Measurements from ENCODE around the gene PCDHGA8. TPM values are rescaled to one million over a fixed set of nuclear protein-coding genes. Genes with fewer than 3 reads are reported as not detected.
"Not testable (repeated sequence)": the region's sequence is repeated elsewhere in the genome, so short reads cannot be mapped to it uniquely, and the experiment has no call there.

The PCDHGA8 gene
- total RNA-seq, 2 experiments from 2014 or later = not detected

DNA sequence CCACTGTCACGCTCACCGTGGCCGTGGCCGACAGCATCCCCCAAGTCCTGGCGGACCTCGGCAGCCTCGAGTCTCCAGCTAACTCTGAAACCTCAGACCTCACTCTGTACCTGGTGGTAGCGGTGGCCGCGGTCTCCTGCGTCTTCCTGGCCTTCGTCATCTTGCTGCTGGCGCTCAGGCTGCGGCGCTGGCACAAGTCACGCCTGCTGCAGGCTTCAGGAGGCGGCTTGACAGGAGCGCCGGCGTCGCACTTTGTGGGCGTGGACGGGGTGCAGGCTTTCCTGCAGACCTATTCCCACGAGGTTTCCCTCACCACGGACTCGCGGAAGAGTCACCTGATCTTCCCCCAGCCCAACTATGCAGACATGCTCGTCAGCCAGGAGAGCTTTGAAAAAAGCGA is 40.3 kb downstream of the PCDHGA8 start:
- peaks cover 13% of the 10 kb centered on the region for H3K36me3 Mint-ChIP-seq (ENCODE audit: low read depth)
- H3K27ac Mint-ChIP-seq, POLR2A ChIA-PET, H3K4me3 Mint-ChIP-seq, DNase-seq, H3K4me1 Mint-ChIP-seq: not testable (repeated sequence)
- H3K27me3 Mint-ChIP-seq = peaks cover 33% of the 10 kb centered on the region
- CTCF ChIA-PET = interaction anchor here (0.7 kb wide), 1 partner anchor 38 kb away, joined by 3 read pairs; no protein-coding TSS in a partner anchor
- peaks cover 13% of the 10 kb centered on the region for H3K9me3 Mint-ChIP-seq

DNA sequence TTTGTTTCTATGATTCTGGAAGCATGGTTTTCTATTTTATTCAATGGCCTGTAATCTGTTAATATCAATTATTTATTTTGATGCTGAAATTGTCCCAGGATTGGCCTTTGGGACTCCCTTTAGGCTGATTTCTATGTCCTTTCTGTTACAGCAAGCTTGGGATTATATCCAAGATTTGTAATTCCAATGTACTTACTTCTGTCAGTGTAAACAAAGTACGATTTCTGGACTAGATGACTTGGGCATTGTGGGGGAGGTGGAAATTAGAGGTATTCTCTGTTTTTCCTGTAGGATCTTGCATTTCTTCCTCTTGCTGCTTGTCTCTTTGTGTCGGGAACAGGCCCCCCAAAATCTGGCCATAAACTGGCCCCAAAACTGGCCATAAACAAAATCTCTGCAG is 41.6 kb downstream of the PCDHGA8 start:
- H3K9me3 Mint-ChIP-seq = peaks cover 9% of the 10 kb centered on the region
- peaks cover 28% of the 10 kb centered on the region for H3K27me3 Mint-ChIP-seq
- H3K36me3 Mint-ChIP-seq (ENCODE audit: low read depth) = peaks cover 13% of the 10 kb centered on the region
- no peak for DNase-seq
- H3K27ac Mint-ChIP-seq = no peak overlapping the region
- H3K4me3 Mint-ChIP-seq = no peak overlapping the region
- ChIA-PET POLR2A (no interaction called here), CTCF (no interaction called here)
- peaks cover 6% of the 10 kb centered on the region for H3K4me1 Mint-ChIP-seq

DNA sequence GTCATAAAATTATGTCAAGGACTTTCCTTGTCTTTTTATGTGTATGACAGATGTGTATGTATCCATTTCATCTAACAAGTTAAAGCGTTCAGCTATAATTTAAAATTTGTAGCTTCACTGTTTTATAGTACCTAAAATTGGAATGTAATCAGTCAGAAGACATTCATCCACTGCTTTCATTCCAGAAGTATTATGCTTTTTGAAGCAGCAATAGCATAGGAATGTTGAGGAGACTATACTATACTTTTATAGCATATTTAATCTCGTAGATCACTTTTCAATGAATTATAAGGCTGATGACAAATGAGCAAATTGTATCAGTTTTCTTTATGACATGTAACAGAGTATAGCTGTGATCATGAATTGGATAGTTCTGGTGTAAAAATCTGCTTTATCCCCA is 44.8 kb downstream of the PCDHGA8 start:
- no peak for DNase-seq
- ChIA-PET POLR2A (no interaction called here), CTCF (interaction anchor here (1.3 kb wide), 1 partner anchor 9 kb away, joined by 4 read pairs; no protein-coding TSS in a partner anchor)
- H3K27me3 Mint-ChIP-seq = peaks cover 11% of the 10 kb centered on the region
- H3K27ac Mint-ChIP-seq = no peak overlapping the region
- no peak overlapping the region for H3K4me3 Mint-ChIP-seq
- peaks cover 4% of the 10 kb centered on the region for H3K9me3 Mint-ChIP-seq
- no peaks in the 10 kb centered on the region for H3K36me3 Mint-ChIP-seq (ENCODE audit: low read depth)
- H3K4me1 Mint-ChIP-seq = no peaks in the 10 kb centered on the region

DNA sequence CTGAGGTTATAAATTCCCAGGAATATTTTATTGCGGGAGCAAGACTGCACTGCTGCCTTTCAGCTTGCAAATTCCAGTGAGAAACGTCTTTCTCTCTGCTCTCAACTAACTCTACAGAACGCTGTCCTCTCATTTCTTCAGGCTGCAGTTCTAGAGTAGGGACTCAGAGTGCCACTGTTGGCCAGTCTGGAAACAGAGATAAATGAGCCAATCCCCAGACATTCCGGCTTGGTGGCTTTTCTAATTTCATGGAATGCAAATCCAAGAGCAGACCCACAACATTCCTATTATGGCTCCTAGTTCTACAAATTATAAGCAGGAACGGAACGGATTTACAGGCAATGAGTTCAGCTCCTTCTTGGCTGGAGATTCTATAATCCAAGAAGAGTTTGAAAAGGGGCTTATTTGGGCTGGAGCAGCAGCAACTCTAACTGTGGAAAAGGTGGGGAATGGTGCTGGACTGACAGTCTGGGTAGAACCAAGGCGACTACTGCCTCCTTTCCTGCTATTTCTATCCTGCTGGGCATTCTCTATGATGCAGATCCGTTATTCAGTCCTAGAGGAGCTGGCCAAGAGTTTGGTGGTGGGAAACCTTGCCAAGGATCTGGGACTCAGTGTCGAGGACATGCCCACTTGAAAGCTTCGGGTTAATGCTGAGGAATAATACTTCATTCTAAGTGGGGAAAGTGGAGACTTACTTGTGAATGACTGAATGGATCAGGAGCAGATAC is 47.1 kb downstream of the PCDHGA8 start:
- Mint-ChIP-seq H3K4me1 (no peaks in the 10 kb centered on the region), H3K9me3 (peaks cover 2% of the 10 kb centered on the region), H3K4me3 (no peak overlapping the region), H3K36me3 (ENCODE audit: low read depth) (no peaks in the 10 kb centered on the region), H3K27ac (no peak overlapping the region), H3K27me3 (peaks cover 8% of the 10 kb centered on the region)
- DNase-seq = no peak
- CTCF ChIA-PET = no interaction called here
- POLR2A ChIA-PET = interaction anchor here (0.9 to 1.0 kb wide), 2 partner anchors 10 to 12 kb away, joined by 3 read pairs; partner anchors contain the start of gene PCDHGA12

DNA sequence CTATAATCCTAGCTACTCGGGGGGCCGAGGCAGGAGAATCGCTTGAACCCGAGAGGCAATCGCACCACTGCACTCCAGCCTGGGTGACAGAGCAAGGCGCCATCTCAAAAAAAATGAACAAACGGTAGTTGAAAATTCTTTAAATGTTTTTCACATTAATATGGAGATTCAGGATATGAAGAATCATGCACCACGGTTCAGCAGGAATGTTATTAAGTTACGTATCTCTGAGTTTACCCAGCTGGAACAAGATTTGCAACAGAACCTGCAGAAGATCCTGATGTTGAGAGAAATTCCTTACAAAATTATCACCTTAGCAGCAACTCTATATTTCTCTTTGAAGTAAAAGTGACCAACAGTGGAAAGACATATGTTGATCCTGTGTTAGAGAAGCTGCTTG is 47.9 kb downstream of the PCDHGA8 start:
- Mint-ChIP-seq H3K9me3 (peaks cover 2% of the 10 kb centered on the region), H3K27me3 (peaks cover 10% of the 10 kb centered on the region), H3K4me1 (no peaks in the 10 kb centered on the region), H3K27ac (no peak overlapping the region), H3K36me3 (ENCODE audit: low read depth) (no peaks in the 10 kb centered on the region), H3K4me3 (no peak overlapping the region)
- no peak for DNase-seq
- POLR2A ChIA-PET = no interaction called here
- CTCF ChIA-PET = no interaction called here

DNA sequence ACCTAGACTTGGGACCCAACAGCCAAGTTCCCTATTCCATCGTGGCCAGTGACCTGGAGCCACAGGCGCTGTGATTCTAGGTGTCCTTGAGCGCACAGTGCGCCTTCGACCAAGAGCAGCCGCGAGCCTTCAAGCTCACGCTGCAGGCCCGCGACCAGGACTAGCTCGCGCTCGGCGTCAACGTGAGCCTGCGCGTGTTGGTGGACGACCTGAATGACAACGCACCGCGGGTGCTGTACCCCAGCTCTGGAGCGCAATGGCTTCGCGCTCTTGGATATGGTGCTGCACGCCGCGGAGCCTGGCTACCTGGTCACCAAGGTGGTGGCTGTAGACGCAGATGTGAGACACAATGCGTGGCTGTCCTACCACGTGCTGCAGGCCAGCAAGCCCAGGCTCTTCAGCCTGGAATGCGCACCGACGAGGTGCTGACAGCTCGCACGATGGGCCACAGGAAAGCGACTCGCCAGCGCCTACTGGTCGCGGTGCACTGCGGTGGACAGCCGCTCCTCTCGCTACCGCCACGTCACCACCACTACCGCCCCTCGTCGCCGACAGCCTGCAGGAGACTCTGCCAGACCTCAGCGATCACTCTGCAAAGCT is 49.2 kb downstream of the PCDHGA8 start:
- H3K4me1 Mint-ChIP-seq = no peaks in the 10 kb centered on the region
- H3K4me3 Mint-ChIP-seq = no peak overlapping the region
- H3K36me3 Mint-ChIP-seq (ENCODE audit: low read depth) = no peaks in the 10 kb centered on the region
- H3K9me3 Mint-ChIP-seq = peaks cover 2% of the 10 kb centered on the region
- no peak overlapping the region for H3K27ac Mint-ChIP-seq
- ChIA-PET POLR2A (no interaction called here), CTCF (no interaction called here)
- peaks cover 8% of the 10 kb centered on the region for H3K27me3 Mint-ChIP-seq
- DNase-seq = no peak

Other genes starting within 250 kb of the PCDHGA8 start
- gene PCDHB6, start 242.6 kb upstream of the PCDHGA8 start, total RNA-seq = not detected
- gene PCDHB7, start 220.0 kb upstream of the PCDHGA8 start, total RNA-seq = not detected
- gene PCDHB8, start 214.8 kb upstream of the PCDHGA8 start, total RNA-seq = not detected
- gene PCDHB16, start 210.2 kb upstream of the PCDHGA8 start, total RNA-seq = not detected
- not detected for gene PCDHB9, start 205.5 kb upstream of the PCDHGA8 start, total RNA-seq
- not detected for gene PCDHB10, start 200.3 kb upstream of the PCDHGA8 start, total RNA-seq
- not detected for gene PCDHB11, start 193.0 kb upstream of the PCDHGA8 start, total RNA-seq
- gene PCDHB12, start 183.9 kb upstream of the PCDHGA8 start, total RNA-seq = not detected
- gene PCDHB13, start 178.7 kb upstream of the PCDHGA8 start, total RNA-seq = not detected
- gene PCDHB14, start 169.3 kb upstream of the PCDHGA8 start, total RNA-seq = not detected
- not detected for gene PCDHB15, start 147.2 kb upstream of the PCDHGA8 start, total RNA-seq
- under 1 TPM; 0.38 to 0.50 TPM for gene SLC25A2, start 88.6 kb upstream of the PCDHGA8 start, total RNA-seq
- 10 to 100 TPM; 74.3 to 75.1 TPM for gene TAF7, start 71.8 kb upstream of the PCDHGA8 start, total RNA-seq
- under 1 TPM in 1 of 2 experiments, not detected in 1; 0.05 TPM for gene PCDHGA1, start 62.1 kb upstream of the PCDHGA8 start, total RNA-seq
- under 1 TPM in 1 of 2 experiments, not detected in 1; 0.05 TPM for gene PCDHGA2, start 53.9 kb upstream of the PCDHGA8 start, total RNA-seq
- gene PCDHGA3, start 48.8 kb upstream of the PCDHGA8 start, total RNA-seq = not detected
- gene PCDHGB1, start 42.5 kb upstream of the PCDHGA8 start, total RNA-seq = under 1 TPM in 1 of 2 experiments, not detected in 1; 0.13 TPM
- gene PCDHGA4, start 37.6 kb upstream of the PCDHGA8 start, total RNA-seq = under 1 TPM; 0.08 to 0.10 TPM
- gene PCDHGB2, start 32.6 kb upstream of the PCDHGA8 start, total RNA-seq = under 1 TPM; 0.18 to 0.23 TPM
- not detected for gene PCDHGA5, start 28.5 kb upstream of the PCDHGA8 start, total RNA-seq
- gene PCDHGB3, start 22.4 kb upstream of the PCDHGA8 start, total RNA-seq = under 1 TPM; 0.10 to 0.25 TPM
- gene PCDHGA6, start 18.7 kb upstream of the PCDHGA8 start, total RNA-seq = under 1 TPM; 0.10 TPM
- gene PCDHGA7, start 9.9 kb upstream of the PCDHGA8 start, total RNA-seq = under 1 TPM in 1 of 2 experiments, not detected in 1; 0.08 TPM
- gene PCDHGB4, start 4.9 kb upstream of the PCDHGA8 start, total RNA-seq = not detected
- gene PCDHGB5, start 5.3 kb downstream of the PCDHGA8 start, total RNA-seq = not detected
- gene PCDHGA9, start 10.1 kb downstream of the PCDHGA8 start, total RNA-seq = not detected
- gene PCDHGB6, start 15.4 kb downstream of the PCDHGA8 start, total RNA-seq = not detected
- gene PCDHGA10, start 20.4 kb downstream of the PCDHGA8 start, total RNA-seq = under 1 TPM in 1 of 2 experiments, not detected in 1; 0.05 TPM
- gene PCDHGB7, start 25.0 kb downstream of the PCDHGA8 start, total RNA-seq = under 1 TPM in 1 of 2 experiments, not detected in 1; 0.08 TPM
- gene PCDHGA11, start 28.4 kb downstream of the PCDHGA8 start, total RNA-seq = not detected
- not detected for gene PCDHGA12, start 37.9 kb downstream of the PCDHGA8 start, total RNA-seq
- not detected for gene PCDHGC3, start 83.3 kb downstream of the PCDHGA8 start, total RNA-seq
- gene PCDHGC4, start 92.4 kb downstream of the PCDHGA8 start, total RNA-seq = not detected
- gene PCDHGC5, start 96.4 kb downstream of the PCDHGA8 start, total RNA-seq = not detected
- gene DIAPH1, start 226.4 kb downstream of the PCDHGA8 start, total RNA-seq = 100 to 1,000 TPM; 317 to 323 TPM
- gene HDAC3, start 244.2 kb downstream of the PCDHGA8 start, total RNA-seq = 10 to 100 TPM; 72.0 to 77.9 TPM
- 10 to 100 TPM; 18.8 to 19.4 TPM for gene RELL2, start 244.4 kb downstream of the PCDHGA8 start, total RNA-seq

Data from activated CD4-positive, alpha-beta memory T cell treated with anti-CD3 and anti-CD28 coated beads, Interleukin-2, amount 10 ng/mL, durations not matched to agents 7 days and 5 days (primary cell).